OCI-LY3 (cell line): ENCODE data around the gene GJA4.

Source experiments
- H2AFZ ChIP-seq: fragments of 200-600, 300-600 bp; shearing (Covaris generic); 2 replicates; pipeline ENCODE4 v1.6.0; 2014; ENCODE audit warnings: antibody characterized with exemption, low read depth, low read length
- H3K27ac ChIP-seq: fragments of 200-600, 300-600 bp; sonication (generic); 2 replicates; pipeline ENCODE4 v1.5.1; 2014; ENCODE audit warnings: mild to moderate bottlenecking, low read length, moderate library complexity, mixed read lengths
- H3K27me3 ChIP-seq: fragments of 200-600, 300-600 bp; sonication (generic); 2 replicates; pipeline ENCODE4 v1.6.1; 2014; ENCODE audit warnings: low read depth, low read length, mixed read lengths
- H3K36me3 ChIP-seq: fragments of 200-600, 300-600 bp; sonication (generic); replicated peaks from 2 replicates; pipeline ENCODE3; 2014; ENCODE audit warnings: low read depth, low read length, mixed read lengths
- H3K4me1 ChIP-seq: fragments of 300-600, 200-600 bp; sonication (generic); 2 replicates; pipeline ENCODE4 v1.6.1; 2014; ENCODE audit warnings: low read length, mixed read lengths
- H3K4me2 ChIP-seq: fragments of 200-600, 300-600 bp; sonication (generic); 2 replicates; pipeline ENCODE4 v1.6.1; 2014; ENCODE audit warnings: low read length, mixed read lengths
- H3K4me3 ChIP-seq: fragments of 300-600, 200-600 bp; sonication (generic); 2 replicates; pipeline ENCODE4 v1.5.1; 2014; ENCODE audit warnings: antibody characterized with exemption, mild to moderate bottlenecking, low read length, moderate library complexity
- H3K79me2 ChIP-seq: fragments of 300-600, 200-600 bp; shearing (Covaris generic); 2 replicates; pipeline ENCODE4 v1.6.1; 2014; ENCODE audit warnings: mild to moderate bottlenecking, low read length, mixed read lengths
- H3K9ac ChIP-seq: fragments of 300-600, 200-600 bp; shearing (Covaris generic); 2 replicates; pipeline ENCODE4 v1.6.0; 2014; ENCODE audit warnings: mild to moderate bottlenecking, low read length, moderate library complexity
- H3K9me3 ChIP-seq: fragments of 200-600, 300-600 bp; shearing (Covaris generic); 2 replicates; pipeline ENCODE4 v1.6.1; 2014; ENCODE audit warnings: low read length, mixed read lengths; ENCODE audit not compliant: insufficient read depth
- H4K20me1 ChIP-seq: fragments of 200-600, 300-600 bp; sonication (generic); 2 replicates; pipeline ENCODE4 v1.6.1; 2016; ENCODE audit warnings: low read length, mixed read lengths; ENCODE audit not compliant: insufficient read depth
- EZH2phosphoT487 ChIP-seq: fragments of 200-600 bp; shearing (Covaris generic); IDR thresholded peaks from 2 replicates; pipeline ENCODE4 v1.6.1; 2018; ENCODE audit warnings: antibody characterized with exemption, mixed run types, low read depth
- TF ChIP-seq, protein P1 (sequence below): fragments of 200-600, 300-600 bp; sonication (generic); IDR thresholded peaks from 2 replicates; pipeline ENCODE4 v1.5.1; 2014; ENCODE audit warnings: antibody characterized with exemption, low read length, low read depth

GJA4 gene

DNA sequence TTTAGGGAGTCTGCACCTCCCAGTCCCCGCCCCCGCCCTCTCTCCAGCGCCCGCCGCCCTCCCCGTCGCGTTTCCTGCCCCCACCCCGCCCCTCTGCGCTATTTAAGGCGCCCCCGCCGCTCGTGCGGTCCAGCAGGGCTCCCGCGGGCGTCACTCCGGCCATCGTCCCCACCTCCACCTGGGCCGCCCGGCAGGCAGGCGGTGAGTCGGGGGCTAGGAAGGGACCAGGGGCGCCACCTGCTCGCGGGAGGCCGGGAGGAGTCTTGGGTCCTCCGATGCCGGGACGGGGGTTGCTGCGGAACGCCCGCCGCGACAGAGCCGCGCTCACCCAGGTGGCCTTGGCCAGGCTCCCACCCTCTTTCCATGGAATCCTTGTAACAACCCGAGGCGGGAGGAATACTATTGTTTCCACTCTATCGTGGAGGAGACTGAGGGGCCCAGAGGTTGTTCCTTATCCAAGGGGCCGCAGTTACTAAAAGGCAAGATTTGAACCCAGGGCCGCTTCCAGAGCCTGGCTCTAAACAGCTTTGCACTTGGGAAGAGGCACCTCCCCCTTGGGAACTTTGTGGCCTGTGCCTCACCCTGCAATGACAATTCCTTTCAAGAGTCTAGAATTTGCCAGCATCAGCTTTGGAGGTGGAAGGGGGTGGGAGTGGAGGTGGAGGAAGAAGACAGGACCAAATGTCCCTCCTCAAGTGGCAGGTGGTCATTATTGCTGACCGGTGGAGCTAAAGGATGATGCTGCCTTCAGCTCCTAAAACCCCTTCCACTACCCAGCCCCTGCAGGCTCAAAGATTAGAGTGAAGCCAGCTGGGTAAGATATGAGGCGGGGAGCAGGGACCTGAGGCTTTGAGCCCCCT is at the start of gene GJA4:
TSS of gene GJA4 (plus strand) at position 132 of the 860 bp plus-strand sequence. CDS start 1,215 bp downstream, outside the sequence.
- no peak within 1 kb of the TSS for H3K27ac ChIP-seq
- no peak within 1 kb of the TSS for H3K4me3 ChIP-seq
- no peak for TF ChIP-seq EZH2phosphoT487
- TF ChIP-seq, protein P1, sequence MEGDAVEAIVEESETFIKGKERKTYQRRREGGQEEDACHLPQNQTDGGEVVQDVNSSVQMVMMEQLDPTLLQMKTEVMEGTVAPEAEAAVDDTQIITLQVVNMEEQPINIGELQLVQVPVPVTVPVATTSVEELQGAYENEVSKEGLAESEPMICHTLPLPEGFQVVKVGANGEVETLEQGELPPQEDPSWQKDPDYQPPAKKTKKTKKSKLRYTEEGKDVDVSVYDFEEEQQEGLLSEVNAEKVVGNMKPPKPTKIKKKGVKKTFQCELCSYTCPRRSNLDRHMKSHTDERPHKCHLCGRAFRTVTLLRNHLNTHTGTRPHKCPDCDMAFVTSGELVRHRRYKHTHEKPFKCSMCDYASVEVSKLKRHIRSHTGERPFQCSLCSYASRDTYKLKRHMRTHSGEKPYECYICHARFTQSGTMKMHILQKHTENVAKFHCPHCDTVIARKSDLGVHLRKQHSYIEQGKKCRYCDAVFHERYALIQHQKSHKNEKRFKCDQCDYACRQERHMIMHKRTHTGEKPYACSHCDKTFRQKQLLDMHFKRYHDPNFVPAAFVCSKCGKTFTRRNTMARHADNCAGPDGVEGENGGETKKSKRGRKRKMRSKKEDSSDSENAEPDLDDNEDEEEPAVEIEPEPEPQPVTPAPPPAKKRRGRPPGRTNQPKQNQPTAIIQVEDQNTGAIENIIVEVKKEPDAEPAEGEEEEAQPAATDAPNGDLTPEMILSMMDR, result no peak
- no peaks in the 10 kb centered on the region for H3K36me3 ChIP-seq
- H4K20me1 ChIP-seq, result no peaks in the 10 kb centered on the region
- H3K4me2 ChIP-seq, result no peak within 1 kb of the TSS
- H3K9ac ChIP-seq, result no peak within 1 kb of the TSS
- no peaks in the 10 kb centered on the region for H3K4me1 ChIP-seq
- no peak within 1 kb of the TSS for H2AFZ ChIP-seq
- no peaks in the 10 kb centered on the region for H3K27me3 ChIP-seq
- no peaks in the 10 kb centered on the region for H3K79me2 ChIP-seq
- no peaks in the 10 kb centered on the region for H3K9me3 ChIP-seq

DNA sequence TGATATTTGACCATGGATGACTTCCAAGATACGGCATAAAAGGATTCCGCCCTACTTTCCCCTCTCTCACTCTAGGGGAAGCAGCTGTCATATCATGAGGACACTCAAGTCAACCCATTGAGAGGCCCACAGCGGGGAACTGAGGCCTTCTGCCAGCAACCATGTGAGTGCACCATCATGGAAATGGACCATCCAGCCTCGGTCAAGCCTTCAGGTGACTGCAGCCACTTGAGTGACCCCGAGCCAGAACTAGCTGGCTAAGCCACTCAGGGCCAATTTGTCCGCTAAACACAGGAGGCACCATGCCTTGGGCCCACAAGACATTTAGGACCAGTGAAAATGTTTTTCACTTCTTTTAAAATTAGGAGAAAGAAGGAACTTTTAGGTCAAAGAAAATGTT is 49.0 kb upstream of the GJA4 start:
- no peak overlapping the region for H3K27ac ChIP-seq
- no peaks in the 10 kb centered on the region for H4K20me1 ChIP-seq
- no peaks in the 10 kb centered on the region for H3K27me3 ChIP-seq
- H2AFZ ChIP-seq, result no peak overlapping the region
- H3K9ac ChIP-seq, result no peak overlapping the region
- TF ChIP-seq EZH2phosphoT487, result no peak
- TF ChIP-seq, protein P1, result no peak
- H3K79me2 ChIP-seq, result no peaks in the 10 kb centered on the region
- H3K4me2 ChIP-seq, result no peak overlapping the region
- no peaks in the 10 kb centered on the region for H3K9me3 ChIP-seq
- no peaks in the 10 kb centered on the region for H3K36me3 ChIP-seq
- H3K4me3 ChIP-seq, result no peak overlapping the region
- no peaks in the 10 kb centered on the region for H3K4me1 ChIP-seq

DNA sequence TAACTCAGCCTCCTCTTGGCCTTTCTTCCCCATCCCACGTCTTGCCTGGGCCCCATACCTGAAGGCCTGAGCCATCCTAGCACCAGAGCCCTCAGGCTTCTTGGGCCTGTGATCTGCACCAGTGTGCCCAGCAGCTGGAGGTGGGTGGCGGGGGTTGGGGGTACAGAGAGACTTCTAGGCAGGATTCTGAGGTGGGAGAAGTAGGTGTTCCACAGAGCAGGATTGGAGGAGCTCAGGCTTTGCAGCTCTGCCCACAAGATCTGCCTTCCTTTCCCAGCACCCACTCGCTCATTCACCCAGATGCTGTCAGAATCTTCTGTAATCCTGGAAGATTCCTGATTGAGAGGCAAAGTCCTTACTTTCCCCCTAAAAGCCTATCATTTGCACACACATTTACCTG is 47.9 kb upstream of the GJA4 start:
- Histone ChIP-seq H3K9ac (no peak overlapping the region), H3K36me3 (no peaks in the 10 kb centered on the region), H4K20me1 (no peaks in the 10 kb centered on the region), H3K4me1 (no peaks in the 10 kb centered on the region), H3K27ac (no peak overlapping the region), H3K79me2 (no peaks in the 10 kb centered on the region), H3K27me3 (no peaks in the 10 kb centered on the region), H3K4me3 (no peak overlapping the region), H2AFZ (no peak overlapping the region), H3K9me3 (no peaks in the 10 kb centered on the region), H3K4me2 (no peak overlapping the region)
- TF ChIP-seq, protein P1, result no peak
- no peak for TF ChIP-seq EZH2phosphoT487

DNA sequence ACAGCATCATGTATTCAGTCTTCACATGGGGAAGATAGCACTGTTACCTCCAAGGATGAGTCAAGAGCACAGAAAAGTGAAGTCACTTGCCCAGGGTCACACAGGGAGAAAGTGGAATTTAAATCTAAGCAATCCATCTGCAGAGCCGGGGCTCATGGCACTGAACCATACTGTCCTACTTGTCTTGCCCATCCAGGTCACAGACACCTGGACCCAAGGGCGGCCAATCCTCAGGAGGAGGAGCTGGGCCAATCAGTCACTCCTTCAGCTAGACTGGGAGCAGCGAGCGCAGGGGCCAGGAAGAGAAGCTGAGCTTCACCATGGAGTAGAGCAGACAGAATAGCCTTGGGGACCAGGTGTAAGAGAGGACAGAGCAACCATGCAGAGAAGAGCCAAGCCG is 47.1 kb upstream of the GJA4 start:
- no peak overlapping the region for H3K4me2 ChIP-seq
- H3K27me3 ChIP-seq, result no peaks in the 10 kb centered on the region
- no peaks in the 10 kb centered on the region for H3K36me3 ChIP-seq
- H3K4me3 ChIP-seq, result no peak overlapping the region
- no peaks in the 10 kb centered on the region for H4K20me1 ChIP-seq
- H3K79me2 ChIP-seq, result no peaks in the 10 kb centered on the region
- no peak overlapping the region for H3K9ac ChIP-seq
- no peak overlapping the region for H2AFZ ChIP-seq
- H3K27ac ChIP-seq, result no peak overlapping the region
- H3K4me1 ChIP-seq, result no peaks in the 10 kb centered on the region
- TF ChIP-seq EZH2phosphoT487, result no peak
- TF ChIP-seq, protein P1, result no peak
- H3K9me3 ChIP-seq, result no peaks in the 10 kb centered on the region
